ENCODE data around the gene NARF.

NARF gene

GRCh38 chr17:82480318-82480717 lies 21.8 kb downstream of the NARF start:
- DNase-seq: no peak

GRCh38 chr17:82483204-82483660 lies 24.7 kb downstream of the NARF start:
- no peak for DNase-seq

GRCh38 chr17:82483836-82484235 lies 25.3 kb downstream of the NARF start:
- no peak for DNase-seq

GRCh38 chr17:82486231-82487094 lies 27.9 kb downstream of the NARF start:
- no peak for DNase-seq

GRCh38 chr17:82487910-82488309 lies 29.4 kb downstream of the NARF start:
- DNase-seq: no peak

GRCh38 chr17:82489117-82489516 lies 30.6 kb downstream of the NARF start:
- DNase-seq: no peak

GRCh38 chr17:82489851-82490511 lies 31.4 kb downstream of the NARF start:
- DNase-seq: no peak

- DNase-seq: peak; percentile 42
Observed at GRCh38 chr17:82490512-82491195, 32.1 kb downstream of the NARF start.

- DNase-seq: no peak
Observed at GRCh38 chr17:82491196-82491530, 32.6 kb downstream of the NARF start.

GRCh38 chr17:82491533-82491932 lies 33.0 kb downstream of the NARF start:
- no peak for DNase-seq

- no peak for DNase-seq
Observed at GRCh38 chr17:82492643-82493225, 34.2 kb downstream of the NARF start.

GRCh38 chr17:82493226-82493781 lies 34.8 kb downstream of the NARF start:
- no peak for DNase-seq

- DNase-seq: no peak
Observed at GRCh38 chr17:82494236-82495055, 35.9 kb downstream of the NARF start.

- peak; percentile 31 for DNase-seq
Observed at GRCh38 chr17:82495844-82496528, 37.4 kb downstream of the NARF start.

- peak; percentile 41 for DNase-seq
Observed at GRCh38 chr17:82496529-82497434, 38.2 kb downstream of the NARF start.

GRCh38 chr17:82497483-82498405 lies 39.2 kb downstream of the NARF start:
- DNase-seq: no peak

- no peak for DNase-seq
Observed at GRCh38 chr17:82502207-82502606, 43.7 kb downstream of the NARF start.

- DNase-seq: no peak
Observed at GRCh38 chr17:82503094-82503727, 44.7 kb downstream of the NARF start.
